ENCODE results near the gene CIAO2A. TPM values are rescaled to one million over a fixed set of nuclear protein-coding genes. Genes with fewer than 3 reads are reported as not detected.

CIAO2A gene
- total and polyA plus RNA-seq, 2 donors (not counting 3 experiments of a cell fraction or from before 2014, with no cell fraction given) = 37.1 to 55.3 TPM

- no peak for FAIRE-seq
- Histone ChIP-seq H3K36me3 (ENCODE audit: control insufficient read depth in 2 of 2, extremely low read depth in 1 of 2, insufficient read depth in 2 of 2, low read length in 2 of 2) (peaks cover 11 to 47% of the 10 kb centered on the region in 2 experiments), H3K79me2 (ENCODE audit: control insufficient read depth, insufficient read depth, low read length) (no peaks in the 10 kb centered on the region), H3K4me1 (ENCODE audit: control insufficient read depth, extremely low read depth, insufficient read depth, low read length) (peaks cover 12% of the 10 kb centered on the region), H3K4me3 (replicated peaks in 1 of 3; ENCODE audit: insufficient read depth in 1 of 3, low read depth in 1 of 3, low read length in 3 of 3) (no peak overlapping the region), H3K9me1 (replicated peaks; ENCODE audit: control insufficient read depth, extremely low read depth, insufficient read depth, low read length) (no peaks in the 10 kb centered on the region), H3K27ac (ENCODE audit: insufficient read depth, low read depth, low read length) (no peak overlapping the region), H3K4me2 (ENCODE audit: insufficient read depth, low read length) (no peak overlapping the region), H2AFZ (ENCODE audit: low read depth, low read length) (no peak overlapping the region), H3K27me3 (ENCODE audit: control insufficient read depth in 2 of 2, insufficient read depth in 2 of 2, low read length in 2 of 2) (no peaks in the 10 kb centered on the region), H4K20me1 (replicated peaks; ENCODE audit: control insufficient read depth, extremely low read depth, insufficient read depth, low read length) (no peaks in the 10 kb centered on the region), H3K9me3 (replicated peaks; ENCODE audit: control insufficient read depth, insufficient read depth, low read length) (no peaks in the 10 kb centered on the region), H3K9ac (replicated peaks; ENCODE audit: extremely low read depth, insufficient read depth, low read length) (no peak overlapping the region)
- CTCF ChIA-PET = interaction anchor here (1.1 kb wide), 1 partner anchor 17 kb away, joined by 3 read pairs; no protein-coding TSS in a partner anchor
- dilution Hi-C loops (cut with MboI; ENCODE audit: extremely low pct_ligation_motif_present, low sequenced_read_pairs) (no loop called here), intact Hi-C loops (cut with micrococcal nuclease) (no loop called here)
- POLR2A ChIA-PET = no interaction called here
- no TSS peak for BruUV-seq (replicated peaks)
- TF ChIP-seq CTCF (IDR thresholded peaks at IDR 0.05; ENCODE audit: extremely low read depth in 1 of 2, insufficient read depth in 1 of 2, low read depth in 1 of 2, low read length in 2 of 2) = no peak
- TF ChIP-seq JUN (IDR thresholded peaks at IDR 0.05; ENCODE audit: borderline replicate concordance, insufficient read depth, insufficient read length, low read depth) = no peak
- no peak for DNase-seq (ENCODE audit: low read depth, low spot score)
These were observed 42.7 kb upstream of the CIAO2A start for GRCh38 chr15:64136347-64136746.

GRCh38 chr15:64134345-64134829 lies 40.7 kb upstream of the CIAO2A start:
- DNase-seq (ENCODE audit: low read depth, low spot score) (no peak), FAIRE-seq (no peak)
- CTCF ChIA-PET = interaction anchor here (0.9 to 3.2 kb wide), 2 partner anchors 15 to 19 kb away, joined by 3 to 17 read pairs; no protein-coding TSS in a partner anchor

More at GRCh38 chr15:64134345-64134829, 40.7 kb upstream of the CIAO2A start:
- peaks cover 14 to 63% of the 10 kb centered on the region in 2 experiments for H3K36me3 ChIP-seq (ENCODE audit: control insufficient read depth in 2 of 2, extremely low read depth in 1 of 2, insufficient read depth in 2 of 2, low read length in 2 of 2)
- no peaks in the 10 kb centered on the region for H3K4me1 ChIP-seq (ENCODE audit: control insufficient read depth, extremely low read depth, insufficient read depth, low read length)
- no peak overlapping the region for H3K4me2 ChIP-seq (ENCODE audit: insufficient read depth, low read length)
- dilution Hi-C loops (cut with MboI; ENCODE audit: extremely low pct_ligation_motif_present, low sequenced_read_pairs) = no loop called here
- BruUV-seq (replicated peaks) = no TSS peak
- no peaks in the 10 kb centered on the region for H3K79me2 ChIP-seq (ENCODE audit: control insufficient read depth, insufficient read depth, low read length)
- TF ChIP-seq POLR2AphosphoS5 (IDR thresholded peaks at IDR 0.05; ENCODE audit: insufficient read depth, low read depth, low read length) (no peak), EZH2 (IDR thresholded peaks at IDR 0.05; ENCODE audit: borderline replicate concordance, low read depth, low read length, severe bottlenecking) (no peak), MAX (IDR thresholded peaks at IDR 0.05; ENCODE audit: insufficient read depth, insufficient read length) (no peak)
- intact Hi-C loops (cut with micrococcal nuclease) = no loop called here
- POLR2A ChIA-PET = no interaction called here
- H3K9me1 ChIP-seq (replicated peaks; ENCODE audit: control insufficient read depth, extremely low read depth, insufficient read depth, low read length) = no peaks in the 10 kb centered on the region
- no peak overlapping the region for H3K9ac ChIP-seq (replicated peaks; ENCODE audit: extremely low read depth, insufficient read depth, low read length)
- H4K20me1 ChIP-seq (replicated peaks; ENCODE audit: control insufficient read depth, extremely low read depth, insufficient read depth, low read length) = no peaks in the 10 kb centered on the region
- no peak overlapping the region for H3K4me3 ChIP-seq (replicated peaks in 1 of 3; ENCODE audit: insufficient read depth in 1 of 3, low read depth in 1 of 3, low read length in 3 of 3)
- H2AFZ ChIP-seq (ENCODE audit: low read depth, low read length) = no peak overlapping the region
- no peaks in the 10 kb centered on the region for H3K9me3 ChIP-seq (replicated peaks; ENCODE audit: control insufficient read depth, insufficient read depth, low read length)
- H3K27me3 ChIP-seq (ENCODE audit: control insufficient read depth in 2 of 2, insufficient read depth in 2 of 2, low read length in 2 of 2) = no peaks in the 10 kb centered on the region
- no peak overlapping the region for H3K27ac ChIP-seq (ENCODE audit: insufficient read depth, low read depth, low read length)
